DND-41 (cell line): Measurements from ENCODE around the gene NUMA1.

Source experiments
- ATAC-seq: fragments of 200-7000 bp; cut with Tn5 transposase; 3 replicates; pipeline ENCODE4 v1.9.1; 2021; ENCODE audit warnings: low read depth; ENCODE audit not compliant: insufficient read depth
- DNase-seq: peaks from one replicate; pipeline ENCODE4 v3.0.0-alpha.2; 2020
- H2AFZ ChIP-seq: 2 replicates; pipeline ENCODE4 v1.6.0; 2012; ENCODE audit warnings: low read depth, low read length
- H3K27ac ChIP-seq: 2 replicates; pipeline ENCODE4 v1.5.1; 2012; ENCODE audit warnings: low read length, inconsistent platforms
- H3K27me3 ChIP-seq: fragments of 200-600 bp; sonication (generic); 2 replicates; pipeline ENCODE4 v1.6.0; 2012; ENCODE audit warnings: low read length, mild to moderate bottlenecking, inconsistent platforms; ENCODE audit not compliant: insufficient read depth, poor library complexity
- H3K36me3 ChIP-seq: 2 replicates; pipeline ENCODE4 v1.5.1; 2012; ENCODE audit warnings: low read length, inconsistent platforms; ENCODE audit not compliant: insufficient read depth
- H3K4me1 ChIP-seq: 2 replicates; pipeline ENCODE4 v1.5.1; 2012; ENCODE audit warnings: mild to moderate bottlenecking, low read length; ENCODE audit not compliant: insufficient read depth
- H3K4me2 ChIP-seq: 2 replicates; pipeline ENCODE4 v1.6.0; 2012; ENCODE audit warnings: mild to moderate bottlenecking, moderate library complexity, low read length, inconsistent platforms; ENCODE audit not compliant: insufficient read depth
- H3K4me3 ChIP-seq, 2 experiments: fragments of 200-600 bp in 1 of 2; shearing (Covaris generic) in 1 of 2; 2 replicates each; pipeline ENCODE4 v1.5.1; 2012 to 2016; ENCODE audit warnings: inconsistent platforms in 2 of 2, low read length in 2 of 2, mild to moderate bottlenecking in 2 of 2, low read depth in 1 of 2, moderate library complexity in 1 of 2
- H3K79me2 ChIP-seq: 2 replicates; pipeline ENCODE4 v1.6.0; 2012; ENCODE audit warnings: low read length, inconsistent platforms; ENCODE audit not compliant: insufficient read depth
- H3K9ac ChIP-seq: 2 replicates; pipeline ENCODE4 v1.6.0; 2012; ENCODE audit warnings: low read depth, mild to moderate bottlenecking, inconsistent platforms, low read length, moderate library complexity
- H3K9me3 ChIP-seq: 2 replicates; pipeline ENCODE4 v1.5.1; 2012; ENCODE audit warnings: low read length, moderate library complexity, mild to moderate bottlenecking, inconsistent platforms; ENCODE audit not compliant: insufficient read depth, severe bottlenecking
- H4K20me1 ChIP-seq: 2 replicates; pipeline ENCODE4 v1.6.0; 2012; ENCODE audit warnings: low read length; ENCODE audit not compliant: insufficient read depth
- CTCF ChIP-seq: IDR thresholded peaks from 2 replicates; pipeline ENCODE4 v1.5.1; 2012; ENCODE audit warnings: borderline replicate concordance, low read length, moderate library complexity, mild to moderate bottlenecking; ENCODE audit not compliant: poor library complexity, severe bottlenecking; ENCODE audit errors: extremely low read depth
- EZH2 ChIP-seq: IDR thresholded peaks from 3 replicates; pipeline ENCODE4 v1.6.1; 2012; ENCODE audit warnings: borderline replicate concordance, low read depth, mild to moderate bottlenecking, moderate library complexity, low read length, inconsistent platforms; ENCODE audit not compliant: severe bottlenecking

The NUMA1 gene

GRCh38 chr11:72125956-72126355, 45.6 kb upstream of the NUMA1 start:
- Histone ChIP-seq H3K4me1 (no peaks in the 10 kb centered on the region), H3K9ac (no peak overlapping the region), H2AFZ (no peak overlapping the region), H3K36me3 (no peaks in the 10 kb centered on the region), H3K4me2 (no peak overlapping the region), H4K20me1 (no peaks in the 10 kb centered on the region), H3K4me3 (no peak overlapping the region), H3K9me3 (peaks cover 26% of the 10 kb centered on the region), H3K79me2 (no peaks in the 10 kb centered on the region), H3K27ac (no peak overlapping the region), H3K27me3 (no peaks in the 10 kb centered on the region)
- TF ChIP-seq CTCF (no peak), EZH2 (no peak)
- DNase-seq: no peak
- no peak for ATAC-seq

GRCh38 chr11:72124046-72124445, 43.7 kb upstream of the NUMA1 start:
- no peaks in the 10 kb centered on the region for H3K27me3 ChIP-seq
- TF ChIP-seq CTCF: no peak
- TF ChIP-seq EZH2: no peak
- no peaks in the 10 kb centered on the region for H3K4me1 ChIP-seq
- DNase-seq (no peak), ATAC-seq (no peak)
- H3K9ac ChIP-seq: no peak overlapping the region
- H3K79me2 ChIP-seq: no peaks in the 10 kb centered on the region
- no peaks in the 10 kb centered on the region for H4K20me1 ChIP-seq
- no peak overlapping the region for H3K27ac ChIP-seq
- peaks cover 26% of the 10 kb centered on the region for H3K9me3 ChIP-seq
- no peak overlapping the region for H3K4me3 ChIP-seq
- H3K4me2 ChIP-seq: no peak overlapping the region
- H2AFZ ChIP-seq: no peak overlapping the region
- H3K36me3 ChIP-seq: no peaks in the 10 kb centered on the region

GRCh38 chr11:72123117-72123653, 42.8 kb upstream of the NUMA1 start:
- DNase-seq: no peak
- H3K9me3 ChIP-seq: peaks cover 21% of the 10 kb centered on the region

More at GRCh38 chr11:72123117-72123653, 42.8 kb upstream of the NUMA1 start:
- Histone ChIP-seq H3K4me1 (no peaks in the 10 kb centered on the region), H4K20me1 (no peaks in the 10 kb centered on the region), H3K79me2 (no peaks in the 10 kb centered on the region), H3K9ac (no peak overlapping the region), H2AFZ (no peak overlapping the region), H3K27ac (no peak overlapping the region), H3K27me3 (no peaks in the 10 kb centered on the region), H3K4me2 (no peak overlapping the region), H3K36me3 (no peaks in the 10 kb centered on the region), H3K4me3 (no peak overlapping the region)
- TF ChIP-seq EZH2 (no peak), CTCF (no peak)
- ATAC-seq: no peak
